GM15510 (cell line): ENCODE results near the gene LASP1.

Source experiments
- POLR2A ChIP-seq: IDR thresholded peaks from 3 replicates; pipeline ENCODE4 v1.6.1; 2011; ENCODE audit warnings: borderline replicate concordance; ENCODE audit not compliant: insufficient read length; ENCODE audit errors: extremely low read depth

The LASP1 gene

GRCh38 chr17:38893113-38893512, 23.3 kb downstream of the LASP1 start:
- no peak for TF ChIP-seq POLR2A

DNA sequence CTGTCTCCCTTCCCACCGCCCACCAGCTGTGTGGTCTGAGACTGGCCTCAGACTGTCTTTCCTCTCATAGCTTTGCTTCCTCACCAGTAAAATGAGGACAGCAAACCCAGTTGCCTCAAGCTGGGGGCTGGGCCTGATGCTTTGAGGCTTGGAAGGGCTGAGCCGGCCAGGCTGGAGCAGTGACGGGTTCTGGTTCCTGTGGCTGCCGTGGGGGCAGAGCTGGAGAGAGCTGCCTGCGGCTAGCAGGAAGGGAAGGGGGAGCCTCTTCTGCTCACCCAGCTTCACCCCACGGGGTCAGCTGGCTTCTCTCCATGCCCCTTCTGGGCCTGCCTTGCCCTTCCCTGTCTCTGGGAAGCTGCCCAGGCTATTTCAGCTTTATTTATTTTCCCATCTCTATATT, 23.7 kb downstream of the LASP1 start:
- no peak for TF ChIP-seq POLR2A

DNA sequence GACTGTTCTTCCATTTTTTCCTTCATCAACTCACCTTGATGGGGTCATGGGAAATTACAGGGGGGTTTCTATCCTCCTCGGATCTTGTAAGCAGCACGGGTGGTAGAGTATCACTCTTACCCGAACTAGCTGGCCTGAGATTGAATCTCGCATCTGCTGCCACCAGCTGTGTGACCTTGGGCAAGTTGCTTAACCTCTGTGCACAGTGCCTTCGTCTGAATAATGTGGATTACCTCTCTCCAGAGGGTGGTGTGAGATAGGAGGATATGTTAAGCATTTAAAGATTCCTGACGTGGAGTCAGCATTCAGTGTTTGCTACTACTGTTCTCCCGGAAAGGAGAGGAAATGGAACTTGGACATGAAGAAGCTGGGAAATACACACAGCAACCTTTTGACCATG, 24.4 kb downstream of the LASP1 start:
- no peak for TF ChIP-seq POLR2A

DNA sequence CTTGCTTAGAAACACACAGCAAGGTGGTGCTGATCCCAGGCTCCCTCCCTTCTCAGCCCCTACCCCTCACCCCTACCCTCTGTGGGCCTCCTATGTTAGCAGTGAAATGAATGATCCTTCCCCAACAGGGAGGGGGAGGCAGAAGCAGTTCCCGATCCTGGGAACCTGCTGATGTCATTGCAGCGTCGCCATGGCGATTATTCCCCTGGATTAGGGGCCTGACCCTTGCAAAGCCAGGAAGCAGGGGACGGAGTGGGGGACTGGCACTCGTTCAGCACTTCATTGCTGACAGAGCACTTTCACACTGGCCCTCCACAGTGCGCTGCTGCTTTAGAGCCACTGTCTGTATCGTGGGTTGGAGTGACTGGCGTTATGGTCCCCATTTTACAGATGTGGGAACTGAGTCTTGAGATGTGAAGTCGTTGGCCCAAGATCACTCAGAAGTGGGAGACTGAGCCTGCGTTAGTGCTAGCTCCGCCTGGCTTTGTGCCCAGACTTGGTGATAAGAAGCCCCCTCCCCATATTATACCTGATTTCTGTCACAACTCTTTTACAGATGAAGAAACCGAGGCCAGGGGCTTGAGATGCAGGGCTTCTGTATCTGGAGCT, 26.6 kb downstream of the LASP1 start:
- no peak for TF ChIP-seq POLR2A

GRCh38 chr17:38897176-38897575, 27.3 kb downstream of the LASP1 start:
- TF ChIP-seq POLR2A = no peak

GRCh38 chr17:38897671-38898290, 27.9 kb downstream of the LASP1 start:
- no peak for TF ChIP-seq POLR2A

DNA sequence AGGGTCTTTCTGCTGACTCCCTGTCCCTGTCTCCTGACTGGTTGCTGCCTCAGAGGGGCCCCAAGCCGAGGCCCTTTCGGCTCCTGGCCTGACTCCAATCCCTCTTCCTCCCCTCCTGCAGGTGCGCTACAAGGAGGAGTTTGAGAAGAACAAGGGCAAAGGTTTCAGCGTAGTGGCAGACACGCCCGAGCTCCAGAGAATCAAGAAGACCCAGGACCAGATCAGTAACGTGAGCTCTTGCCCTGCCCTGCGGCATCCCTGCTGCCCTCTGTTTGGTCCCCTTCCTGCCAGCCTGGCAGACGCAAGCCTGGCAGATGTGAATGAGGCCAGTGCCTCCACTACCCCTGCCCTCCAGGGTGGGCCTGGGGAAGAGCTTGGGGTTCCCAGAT, 28.4 kb downstream of the LASP1 start:
- no peak for TF ChIP-seq POLR2A

- peak; percentile 42 for TF ChIP-seq POLR2A
Observed at GRCh38 chr17:38898812-38899348, 29.0 kb downstream of the LASP1 start.

GRCh38 chr17:38899421-38899820, 29.6 kb downstream of the LASP1 start:
- no peak for TF ChIP-seq POLR2A

DNA sequence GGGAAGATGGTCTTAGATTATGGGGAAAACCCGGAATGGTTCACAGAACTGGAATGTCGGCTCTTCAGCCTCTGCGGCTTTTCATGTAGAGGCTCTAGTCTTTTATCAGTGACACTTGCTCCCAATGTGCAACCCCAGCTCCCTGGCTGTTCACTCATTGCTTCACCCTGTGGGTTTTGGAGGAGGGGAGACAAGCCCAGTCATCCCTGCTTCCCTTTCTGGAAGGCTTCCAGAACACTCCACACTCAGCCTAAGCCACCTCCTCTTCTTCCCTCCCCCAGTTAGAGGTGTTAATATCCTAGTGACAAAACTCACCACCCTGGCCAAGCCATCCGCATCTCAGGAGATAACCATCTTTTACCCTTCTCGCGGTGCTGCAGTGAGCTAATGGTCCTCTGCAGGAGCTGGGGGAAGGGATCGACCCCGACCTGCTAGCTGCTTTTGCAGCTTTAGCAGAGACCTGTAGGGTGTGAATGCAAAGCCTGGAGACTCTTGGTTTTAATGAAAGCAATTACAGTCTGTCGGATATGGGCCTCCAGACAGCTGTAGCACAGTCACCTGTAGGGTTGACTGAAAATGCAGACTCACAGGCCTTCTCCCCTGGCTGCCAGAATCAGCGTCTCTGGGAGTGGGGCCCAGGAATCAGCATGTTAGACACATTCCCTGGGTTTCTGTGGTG, 31.3 kb downstream of the LASP1 start:
- no peak for TF ChIP-seq POLR2A

- no peak for TF ChIP-seq POLR2A
Observed at GRCh38 chr17:38903404-38903803, 33.5 kb downstream of the LASP1 start.

- no peak for TF ChIP-seq POLR2A
Observed at GRCh38 chr17:38904892-38905291, 35.0 kb downstream of the LASP1 start.

- TF ChIP-seq POLR2A = no peak
Observed at GRCh38 chr17:38905375-38905774, 35.5 kb downstream of the LASP1 start.

DNA sequence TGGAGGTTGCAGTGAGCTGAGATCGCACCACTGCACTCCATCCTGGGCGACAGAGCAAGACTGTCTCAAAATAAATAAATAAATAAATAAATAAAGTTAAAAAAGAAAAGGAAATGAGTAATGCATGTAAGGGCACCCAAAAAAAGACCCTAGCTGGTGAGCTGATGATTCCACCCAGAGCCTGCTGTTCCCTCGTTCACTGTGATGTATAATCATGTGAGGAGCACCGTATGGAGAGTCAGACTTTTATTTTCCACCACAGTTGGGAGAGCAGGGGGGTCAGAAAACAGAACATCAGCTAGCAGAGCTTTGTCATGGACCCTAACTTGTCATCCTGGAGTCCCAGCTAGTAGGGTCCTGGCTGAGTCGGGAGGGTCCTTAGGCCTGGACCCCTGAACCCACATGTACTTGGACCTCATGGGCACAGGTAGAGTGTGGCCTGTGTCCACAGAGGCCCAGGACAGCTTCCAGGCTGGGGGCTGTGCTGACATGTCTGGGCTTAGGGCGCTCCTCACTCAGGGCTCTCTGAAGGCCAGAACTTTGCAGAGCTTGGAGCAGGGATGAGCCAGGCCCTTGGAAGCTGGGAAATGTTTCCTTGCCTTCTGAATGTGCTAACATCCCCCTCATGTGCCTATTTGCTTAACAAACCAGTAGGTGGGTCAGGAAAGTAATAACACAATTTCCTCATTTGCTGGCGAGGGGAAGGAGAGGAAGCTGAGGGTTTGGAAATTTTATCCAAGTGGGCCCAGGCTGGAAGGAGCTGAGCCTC, 36.8 kb downstream of the LASP1 start:
- TF ChIP-seq POLR2A = no peak
